CD4-positive, alpha-beta T cell treated with Interferon alpha-2 for 1 hour (primary cell): Measurements from ENCODE around the gene CCDC194.
"Not testable (repeated sequence)": the region's sequence is repeated elsewhere in the genome, so short reads cannot be mapped to it uniquely, and the experiment has no call there.

Source experiments
- DNase-seq, 2 donors: peaks; one replicate each; pipeline ENCODE4 v3.0.0-alpha.2; 2020 to 2022

Gene CCDC194

GRCh38 chr19:17365361-17365760, 28.6 kb downstream of the CCDC194 start:
- DNase-seq: no peak

- DNase-seq: not testable (repeated sequence)
These were observed 30.0 kb downstream of the CCDC194 start for GRCh38 chr19:17363852-17364605.

- DNase-seq: no peak
These were observed 33.8 kb downstream of the CCDC194 start for GRCh38 chr19:17359905-17360800.

- no peak for DNase-seq
These were observed 35.6 kb downstream of the CCDC194 start for GRCh38 chr19:17358395-17358794.

GRCh38 chr19:17357724-17358123, 36.3 kb downstream of the CCDC194 start:
- no peak for DNase-seq

GRCh38 chr19:17357078-17357666, 36.8 kb downstream of the CCDC194 start:
- no peak for DNase-seq

GRCh38 chr19:17353386-17353785, 40.6 kb downstream of the CCDC194 start:
- DNase-seq: no peak

GRCh38 chr19:17352608-17353280, 41.3 kb downstream of the CCDC194 start:
- DNase-seq: no peak

GRCh38 chr19:17351815-17352435, 42.1 kb downstream of the CCDC194 start:
- DNase-seq: no peak

GRCh38 chr19:17348700-17349099, 45.3 kb downstream of the CCDC194 start:
- DNase-seq: no peak

GRCh38 chr19:17347877-17348276, 46.1 kb downstream of the CCDC194 start:
- DNase-seq: no peak

- no peak for DNase-seq
These were observed 46.6 kb downstream of the CCDC194 start for GRCh38 chr19:17347361-17347760.

- peak; percentile 71 to 80 for DNase-seq
These were observed 47.8 kb downstream of the CCDC194 start for GRCh38 chr19:17346109-17346671.

- DNase-seq: no peak
These were observed 52.2 kb downstream of the CCDC194 start for GRCh38 chr19:17341845-17342244.

- no peak for DNase-seq
These were observed 52.6 kb downstream of the CCDC194 start for GRCh38 chr19:17341386-17341785.

GRCh38 chr19:17340871-17341357, 53.1 kb downstream of the CCDC194 start:
- DNase-seq: no peak
